SU-DHL-6 (cell line): ENCODE data around the gene PDLIM4.

Experiments used
- H2AFZ ChIP-seq: fragments of 200-600 bp; sonication (generic); 2 replicates; pipeline ENCODE4 v1.6.1; 2014; ENCODE audit warnings: low read depth, mild to moderate bottlenecking, moderate library complexity, mixed read lengths, antibody characterized with exemption, low read length; ENCODE audit not compliant: severe bottlenecking
- H3F3A ChIP-seq: fragments of 200-600 bp; shearing (Covaris generic); 2 replicates; pipeline ENCODE4 v1.6.0; 2016; ENCODE audit warnings: antibody characterized with exemption, mild to moderate bottlenecking; ENCODE audit not compliant: insufficient read depth
- H3K27ac ChIP-seq: fragments of 200-600 bp; sonication (generic); 2 replicates; pipeline ENCODE4 v1.5.1; 2016; ENCODE audit warnings: low read depth, mild to moderate bottlenecking, low read length, moderate library complexity, mixed read lengths
- H3K27me3 ChIP-seq: fragments of 200-600 bp; sonication (generic), shearing (Covaris generic); 2 replicates; pipeline ENCODE4 v1.6.0; 2014; ENCODE audit warnings: mild to moderate bottlenecking, low read length
- H3K36me3 ChIP-seq: fragments of 200-600 bp; sonication (generic); 2 replicates; pipeline ENCODE4 v1.6.1; 2014; ENCODE audit warnings: mild to moderate bottlenecking, low read length, mixed read lengths
- H3K4me2 ChIP-seq: fragments of 300-600, 200-600 bp; shearing (Covaris generic), sonication (generic); 2 replicates; pipeline ENCODE4 v1.6.0; 2014; ENCODE audit warnings: low read length, low read depth, mild to moderate bottlenecking; ENCODE audit not compliant: poor library complexity, severe bottlenecking
- H3K4me3 ChIP-seq: fragments of 200-600 bp; sonication (generic); 2 replicates; pipeline ENCODE4 v1.5.1; 2014; ENCODE audit warnings: antibody characterized with exemption, low read length, mild to moderate bottlenecking, mixed read lengths; ENCODE audit not compliant: insufficient read depth, poor library complexity, severe bottlenecking
- H3K79me2 ChIP-seq: fragments of 200-600 bp; sonication (generic); 2 replicates; pipeline ENCODE4 v1.6.1; 2014; ENCODE audit warnings: mild to moderate bottlenecking, low read length, moderate library complexity; ENCODE audit not compliant: insufficient read depth
- H3K9ac ChIP-seq: fragments of 200-600 bp; sonication (generic); 2 replicates; pipeline ENCODE4 v1.7.0; 2014; ENCODE audit warnings: mild to moderate bottlenecking, low read length
- H3K9me2 ChIP-seq: fragments of 200-600 bp; sonication (generic); replicated peaks from 2 replicates; pipeline ENCODE4 v1.6.1; 2014; ENCODE audit warnings: low read length; ENCODE audit not compliant: insufficient read depth
- H3K9me3 ChIP-seq: fragments of 200-600 bp; sonication (generic); 2 replicates; pipeline ENCODE4 v1.6.1; 2014; ENCODE audit warnings: low read length, mixed read lengths; ENCODE audit not compliant: insufficient read depth
- H4K20me1 ChIP-seq: fragments of 200-600 bp; sonication (generic); 2 replicates; pipeline ENCODE4 v1.6.1; 2014; ENCODE audit warnings: low read depth, mild to moderate bottlenecking, antibody characterized with exemption, low read length, moderate library complexity, mixed read lengths
- CTCF ChIP-seq: fragments of 200-600 bp; sonication (generic); IDR thresholded peaks from one replicate; pipeline ENCODE4 v1.5.1; 2017; ENCODE audit warnings: antibody characterized with exemption, mild to moderate bottlenecking, low read length, moderate library complexity; ENCODE audit not compliant: insufficient read depth, poor library complexity, severe bottlenecking
- EZH2phosphoT487 ChIP-seq: fragments of 200-600 bp; sonication (generic), shearing (Covaris generic); conservative IDR thresholded peaks from 2 replicates; pipeline ENCODE4 v1.6.1; 2018; ENCODE audit warnings: mild to moderate bottlenecking, antibody characterized with exemption, low read length, moderate library complexity, mixed read lengths

PDLIM4 gene

DNA sequence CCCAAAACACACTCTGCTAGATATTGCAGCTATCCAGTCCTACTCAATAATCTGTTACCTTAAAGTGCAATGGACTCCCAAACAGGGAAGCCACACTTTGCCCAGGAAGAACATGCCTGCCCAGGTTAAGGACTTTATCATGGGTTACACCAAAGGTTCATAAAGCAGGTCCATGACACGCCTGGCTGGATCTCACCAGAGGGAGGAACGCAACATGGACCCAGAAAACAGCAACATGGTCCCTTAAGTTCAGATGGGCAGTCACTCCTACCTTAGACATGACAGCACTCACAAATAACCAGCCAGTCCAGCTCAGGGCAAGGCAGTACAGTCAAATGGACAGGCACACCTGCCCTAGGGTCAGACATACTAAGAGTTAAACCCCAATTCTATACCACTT lies 33.6 kb upstream of the PDLIM4 start:
- Histone ChIP-seq H3K9me2 (no peaks in the 10 kb centered on the region), H3K9me3 (no peaks in the 10 kb centered on the region), H3K36me3 (no peaks in the 10 kb centered on the region), H3K27ac (no peak overlapping the region), H3K79me2 (no peaks in the 10 kb centered on the region), H3K9ac (no peak overlapping the region), H3K4me3 (no peak overlapping the region), H4K20me1 (no peaks in the 10 kb centered on the region), H3K4me2 (no peak overlapping the region), H2AFZ (no peak overlapping the region), H3K27me3 (no peaks in the 10 kb centered on the region), H3F3A (no peaks in the 10 kb centered on the region)
- no peak for TF ChIP-seq EZH2phosphoT487
- no peak for TF ChIP-seq CTCF

DNA sequence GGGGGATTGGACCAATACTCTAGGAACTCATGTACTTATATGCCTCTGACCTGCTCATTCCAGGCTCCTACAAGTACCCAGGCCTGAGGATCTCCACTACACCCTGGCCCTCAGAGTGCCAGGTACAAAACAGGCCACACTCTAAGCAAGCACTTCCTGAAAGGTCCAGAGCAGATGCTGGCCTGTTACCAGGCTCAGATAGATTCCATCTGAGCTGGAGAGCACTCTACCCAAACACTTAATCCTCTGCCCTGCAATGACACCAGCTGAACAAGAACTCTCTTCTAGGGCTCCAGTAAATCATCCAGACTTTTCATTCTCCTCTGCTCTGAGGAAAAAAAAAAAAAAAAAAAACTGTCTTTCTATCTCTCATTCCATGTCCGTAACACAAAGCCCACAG lies 32.8 kb upstream of the PDLIM4 start:
- Histone ChIP-seq H3K9me2 (no peaks in the 10 kb centered on the region), H3K9me3 (no peaks in the 10 kb centered on the region), H3K27me3 (no peaks in the 10 kb centered on the region), H3F3A (no peaks in the 10 kb centered on the region), H3K9ac (no peak overlapping the region), H3K36me3 (no peaks in the 10 kb centered on the region), H3K4me3 (no peak overlapping the region), H4K20me1 (no peaks in the 10 kb centered on the region), H2AFZ (no peak overlapping the region), H3K27ac (no peak overlapping the region), H3K79me2 (no peaks in the 10 kb centered on the region), H3K4me2 (no peak overlapping the region)
- no peak for TF ChIP-seq EZH2phosphoT487
- TF ChIP-seq CTCF = no peak

DNA sequence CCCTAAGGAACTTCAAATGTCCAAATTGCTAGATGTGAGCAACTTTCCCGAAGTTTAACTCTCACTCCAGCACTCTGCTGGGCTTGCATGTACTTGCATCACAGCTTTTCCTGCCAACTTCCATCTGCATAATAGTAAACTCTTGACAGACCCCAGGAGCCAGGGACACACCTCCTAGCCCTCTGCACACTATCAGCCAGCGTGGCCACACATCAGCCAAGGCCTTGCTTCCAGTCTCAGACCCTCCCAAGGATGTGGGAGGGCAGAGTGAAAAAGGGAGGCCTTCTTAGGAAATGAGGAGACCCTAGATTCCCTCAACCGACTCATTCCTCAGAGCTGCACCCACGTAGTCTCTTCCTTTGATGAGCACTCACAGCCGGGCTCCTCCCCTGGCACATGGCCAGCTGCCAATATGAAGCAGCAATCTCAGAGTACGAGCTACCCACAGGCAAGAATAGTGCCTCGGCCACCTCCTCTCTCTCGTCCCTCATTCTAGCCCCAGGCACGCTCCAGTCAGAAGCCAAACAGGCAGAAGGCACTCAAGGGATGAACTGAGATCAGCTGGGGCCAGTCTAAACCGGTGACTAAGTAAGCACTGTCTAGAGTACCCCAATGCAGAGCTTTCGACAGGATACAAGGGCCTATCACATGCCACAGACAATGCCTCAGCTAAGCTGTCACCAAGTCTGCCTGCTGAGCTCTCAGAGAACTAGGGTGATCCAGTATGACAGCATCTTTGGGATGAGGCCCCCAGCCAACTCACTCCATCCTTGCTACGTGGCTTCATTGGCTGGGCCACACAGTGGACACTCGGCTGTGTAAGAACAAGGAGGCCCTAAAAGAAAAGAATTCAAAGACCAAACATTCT lies 32.1 kb upstream of the PDLIM4 start:
- no peaks in the 10 kb centered on the region for H4K20me1 ChIP-seq
- no peaks in the 10 kb centered on the region for H3K36me3 ChIP-seq
- H3F3A ChIP-seq = no peaks in the 10 kb centered on the region
- H3K27ac ChIP-seq = no peak overlapping the region
- no peaks in the 10 kb centered on the region for H3K9me2 ChIP-seq
- no peak overlapping the region for H3K9ac ChIP-seq
- H3K4me3 ChIP-seq = no peak overlapping the region
- no peaks in the 10 kb centered on the region for H3K9me3 ChIP-seq
- no peaks in the 10 kb centered on the region for H3K79me2 ChIP-seq
- no peak for TF ChIP-seq EZH2phosphoT487
- TF ChIP-seq CTCF = no peak
- H3K27me3 ChIP-seq = no peaks in the 10 kb centered on the region
- no peak overlapping the region for H2AFZ ChIP-seq
- no peak overlapping the region for H3K4me2 ChIP-seq
